WI38 (cell line): ENCODE data around the gene POLK.
"Not testable (repeated sequence)": the region's sequence is repeated elsewhere in the genome, so short reads cannot be mapped to it uniquely, and the experiment has no call there.

Experiments used
- H3K4me3 ChIP-seq: 2 replicates; pipeline ENCODE4 v1.5.1; 2011; ENCODE audit warnings: low read depth, mild to moderate bottlenecking, control low read depth, low read length
- CTCF ChIP-seq: IDR thresholded peaks from 2 replicates; pipeline ENCODE4 v1.5.1; 2012; ENCODE audit warnings: low read depth, mild to moderate bottlenecking, control low read depth, low read length

The POLK gene

GRCh38 chr5:75472973-75473372, 38.7 kb upstream of the POLK start:
- no peak overlapping the region for H3K4me3 ChIP-seq
- TF ChIP-seq CTCF: no peak

GRCh38 chr5:75473463-75473862, 38.2 kb upstream of the POLK start:
- H3K4me3 ChIP-seq: no peak overlapping the region
- TF ChIP-seq CTCF: no peak

GRCh38 chr5:75475364-75475763, 36.3 kb upstream of the POLK start:
- H3K4me3 ChIP-seq: no peak overlapping the region
- TF ChIP-seq CTCF: no peak

- no peak for TF ChIP-seq CTCF
- no peak overlapping the region for H3K4me3 ChIP-seq
Measured at GRCh38 chr5:75481024-75481423, 30.7 kb upstream of the POLK start.

GRCh38 chr5:75482482-75482881, 29.2 kb upstream of the POLK start:
- H3K4me3 ChIP-seq: no peak overlapping the region
- TF ChIP-seq CTCF: no peak

- no peak overlapping the region for H3K4me3 ChIP-seq
Measured at GRCh38 chr5:75484605-75485004, 27.1 kb upstream of the POLK start.

GRCh38 chr5:75489847-75490246, 21.8 kb upstream of the POLK start:
- H3K4me3 ChIP-seq: not testable (repeated sequence)

More at GRCh38 chr5:75484605-75485004, 27.1 kb upstream of the POLK start:
- TF ChIP-seq CTCF: no peak

GRCh38 chr5:75491621-75492020, 20.1 kb upstream of the POLK start:
- TF ChIP-seq CTCF: no peak
- no peak overlapping the region for H3K4me3 ChIP-seq
